ENCODE results near the gene ADAMTSL2.

ADAMTSL2 gene

DNA sequence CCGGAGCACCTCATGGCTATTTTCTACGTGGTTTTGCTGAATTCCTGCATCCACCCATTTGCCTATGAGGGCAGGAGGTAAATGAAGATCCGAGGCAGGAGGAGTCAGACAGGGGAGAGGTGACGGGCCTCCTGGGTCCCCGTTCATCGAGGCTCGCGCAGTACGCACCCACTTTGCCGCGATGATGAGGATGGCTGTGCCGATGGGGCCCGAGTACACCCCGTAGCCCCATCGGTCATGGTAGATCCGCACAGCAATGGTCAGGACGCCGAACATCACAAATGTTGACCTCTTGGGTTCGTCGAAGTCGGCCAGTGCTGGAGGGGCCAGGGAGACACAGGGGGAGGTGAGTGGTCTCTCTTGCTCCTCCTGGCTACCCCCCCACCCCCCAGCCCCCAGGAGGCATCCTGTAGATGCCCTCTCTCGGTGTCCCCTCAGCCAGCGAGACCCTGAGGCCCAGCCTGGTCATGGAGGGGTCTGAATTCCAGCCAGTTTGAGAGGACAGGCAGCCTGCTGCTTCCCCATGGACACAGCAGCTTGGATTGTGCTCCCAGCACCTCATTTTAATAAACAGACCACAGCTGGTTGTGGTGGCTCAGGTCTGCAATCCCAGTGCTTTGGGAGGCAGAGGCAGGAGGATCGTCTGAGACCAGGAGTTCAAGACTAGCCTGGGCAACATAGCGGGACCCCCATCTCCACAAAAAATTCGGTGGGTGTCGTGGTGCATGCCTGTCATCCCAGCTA lies 15.6 kb upstream of the ADAMTSL2 start:
- no peak for DNase-seq

DNA sequence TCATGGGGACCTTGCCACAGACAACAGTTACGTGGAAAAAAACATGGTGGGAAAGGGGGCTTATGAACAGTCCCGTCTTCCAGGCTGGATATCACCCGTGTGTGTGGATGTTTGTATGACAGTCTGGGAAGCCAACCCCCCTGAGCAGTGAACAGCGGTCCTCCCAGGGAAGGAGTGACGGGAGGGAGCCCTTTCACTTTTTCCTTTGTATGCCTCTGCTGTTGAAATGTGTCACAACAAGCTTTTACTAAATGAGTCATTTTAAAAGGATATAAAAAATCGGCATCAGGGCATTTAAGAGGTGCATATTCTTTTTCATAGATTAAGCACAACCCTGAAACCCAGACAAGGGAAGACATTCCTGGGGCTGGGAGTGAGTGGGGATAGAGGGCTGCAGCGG lies 14.8 kb upstream of the ADAMTSL2 start:
- DNase-seq: no peak

DNA sequence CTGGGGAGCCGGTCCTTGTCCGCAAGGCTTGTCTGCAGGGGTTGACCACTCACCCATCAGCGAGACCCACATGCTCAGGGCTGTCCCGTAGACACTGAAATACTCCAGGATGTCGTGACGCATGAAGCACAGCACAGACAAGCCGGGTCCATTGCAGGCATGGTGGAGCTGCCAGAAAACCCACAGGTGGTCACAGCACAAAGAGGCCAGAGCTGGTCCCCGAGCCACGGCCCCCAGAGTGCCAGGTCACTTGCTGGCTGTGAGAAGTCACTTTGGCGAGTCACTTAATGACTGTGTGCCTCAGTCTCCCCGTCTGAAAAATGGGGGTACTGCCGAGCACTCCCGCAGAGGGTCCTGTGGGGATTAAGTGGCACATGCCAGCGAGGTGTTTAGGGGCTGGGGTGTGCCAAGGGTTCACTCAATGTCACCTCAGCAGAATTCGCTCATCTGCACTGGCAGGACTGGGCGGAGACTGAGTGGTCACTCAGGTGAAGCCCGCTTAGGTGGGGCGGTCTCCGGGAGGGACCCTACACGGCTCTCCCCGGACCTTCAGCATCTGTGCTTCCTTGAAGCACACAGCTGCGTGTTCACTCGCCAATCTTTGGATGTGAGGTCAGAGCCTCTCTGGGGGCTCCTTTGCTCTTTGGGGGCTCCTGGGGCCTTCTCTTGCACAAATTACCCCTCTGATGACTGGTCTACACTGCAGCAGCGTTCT lies 14.2 kb upstream of the ADAMTSL2 start:
- DNase-seq: no peak

DNA sequence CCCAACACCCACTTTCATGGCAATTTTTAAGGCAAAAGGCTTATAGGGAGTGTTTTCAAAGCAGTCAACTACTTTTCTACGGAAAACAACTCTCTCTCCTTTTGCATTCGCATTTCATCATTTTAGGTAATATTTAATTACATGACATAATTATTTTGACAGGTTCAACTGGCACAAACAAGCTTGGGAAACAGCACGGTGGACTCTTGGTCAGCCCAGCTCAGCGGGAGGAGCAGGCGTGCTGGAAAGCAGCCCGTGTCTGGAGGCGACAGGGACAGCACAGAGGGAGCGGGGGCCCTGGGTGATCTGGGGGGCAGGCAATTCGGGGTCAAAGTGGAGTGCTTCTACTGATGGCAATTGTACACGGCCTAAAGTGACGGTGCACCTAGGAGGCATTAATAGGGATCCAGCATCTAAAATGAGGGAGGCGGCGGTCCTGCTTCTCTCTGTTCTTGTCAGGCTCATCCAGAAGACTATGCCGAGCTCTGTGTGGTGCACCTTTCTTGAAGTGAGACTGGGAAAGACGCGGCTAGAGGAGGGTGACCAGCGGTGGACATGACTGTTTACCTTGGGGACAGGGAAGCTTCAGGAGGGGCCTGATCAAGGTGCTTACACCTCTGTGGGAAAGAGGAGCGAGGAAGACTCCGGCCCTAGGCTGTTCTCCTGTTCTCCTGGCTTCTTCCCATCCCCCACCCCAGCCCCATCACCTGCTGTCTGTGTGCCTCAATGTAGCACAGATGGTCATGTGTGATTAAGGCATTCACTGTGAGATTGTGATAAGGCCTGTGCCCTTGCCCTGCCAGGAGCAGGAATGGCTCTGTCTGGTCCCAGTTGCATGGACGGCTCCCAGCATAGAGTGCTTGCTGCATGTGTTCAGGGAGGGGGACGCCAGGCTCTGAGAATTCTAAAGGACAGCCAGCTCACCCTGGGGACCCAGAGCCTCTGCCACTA lies 13.1 kb upstream of the ADAMTSL2 start:
- DNase-seq: no peak

DNA sequence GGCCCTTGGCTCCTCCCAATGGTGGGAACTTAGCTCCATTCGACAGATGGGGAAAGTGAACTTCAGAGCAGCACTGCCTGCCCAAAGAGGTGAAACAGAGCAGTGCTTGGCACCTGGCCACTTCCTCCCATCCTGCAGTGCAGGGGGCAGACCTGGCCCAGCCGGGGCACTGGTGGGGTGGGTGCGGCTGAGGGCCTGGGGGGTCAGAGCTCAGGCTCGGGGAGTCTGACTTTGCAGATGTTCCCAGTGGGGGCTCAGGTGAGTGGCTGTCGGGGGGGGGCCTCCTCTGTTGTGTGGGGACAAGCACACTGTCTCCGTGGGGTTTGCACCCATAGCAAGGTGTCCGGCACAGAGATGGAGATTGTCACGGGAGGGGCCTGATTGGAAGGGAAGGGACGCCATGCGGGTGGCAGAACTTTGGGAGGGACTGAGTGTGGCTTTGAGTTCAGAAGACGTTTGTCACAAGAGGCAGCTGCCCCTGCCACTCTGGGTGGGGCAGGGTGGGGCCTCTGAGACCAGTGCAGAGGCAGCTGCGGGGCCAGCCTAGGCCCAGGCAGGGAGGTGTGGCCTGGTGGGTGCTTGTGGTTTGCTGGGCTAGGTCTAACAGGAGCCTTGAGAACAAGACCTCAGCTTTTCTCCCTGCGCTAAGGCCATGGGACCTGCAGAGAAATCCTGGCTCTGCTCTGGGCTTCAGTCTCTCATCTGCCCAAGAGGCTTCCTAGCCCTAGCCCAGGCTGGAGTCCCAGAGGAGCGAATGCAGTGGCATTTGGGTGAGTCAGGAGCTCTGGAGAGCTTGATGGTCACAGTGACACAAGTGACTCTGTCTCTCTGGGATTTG lies 12.2 kb upstream of the ADAMTSL2 start:
- DNase-seq: peak; percentile 20

DNA sequence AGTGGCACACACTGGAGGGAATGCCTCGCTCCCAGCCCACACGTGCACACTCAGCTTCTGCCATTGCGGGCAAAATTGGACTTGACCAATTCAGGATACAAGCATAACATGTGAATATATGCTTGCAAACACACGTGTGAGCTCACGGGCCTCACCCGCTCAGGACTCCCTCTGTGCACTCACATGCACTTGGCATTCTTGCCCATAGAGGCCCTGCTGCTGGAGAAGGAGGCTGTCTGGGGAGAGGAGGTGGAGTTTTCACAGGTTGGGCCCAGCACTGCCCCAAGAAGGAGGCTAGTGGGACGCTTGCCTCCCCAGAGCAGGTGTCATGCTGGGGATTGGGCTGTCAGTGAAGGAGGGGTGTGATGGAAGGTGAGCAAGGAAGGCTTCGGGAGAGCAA lies 11.4 kb upstream of the ADAMTSL2 start:
- DNase-seq: no peak

DNA sequence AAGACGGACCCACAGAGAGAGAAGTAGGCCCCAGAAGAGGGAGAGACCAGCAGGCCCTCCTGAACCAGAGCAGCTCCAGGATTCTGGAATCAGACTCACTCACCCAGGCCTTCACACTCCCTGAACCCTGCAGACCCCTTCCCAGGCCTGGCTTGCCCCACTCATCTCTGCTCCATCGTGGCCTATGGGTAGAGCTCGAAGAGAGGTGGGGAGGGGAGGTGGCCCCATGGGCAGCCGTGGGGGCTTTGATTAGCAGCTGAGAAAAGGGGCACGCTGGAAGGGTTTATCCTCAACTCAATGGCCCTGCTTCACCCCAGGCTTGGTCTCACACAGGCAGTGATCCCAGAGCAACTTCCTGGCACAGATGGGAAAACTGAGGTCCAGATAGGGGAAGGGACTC lies 10.4 kb upstream of the ADAMTSL2 start:
- no peak for DNase-seq

DNA sequence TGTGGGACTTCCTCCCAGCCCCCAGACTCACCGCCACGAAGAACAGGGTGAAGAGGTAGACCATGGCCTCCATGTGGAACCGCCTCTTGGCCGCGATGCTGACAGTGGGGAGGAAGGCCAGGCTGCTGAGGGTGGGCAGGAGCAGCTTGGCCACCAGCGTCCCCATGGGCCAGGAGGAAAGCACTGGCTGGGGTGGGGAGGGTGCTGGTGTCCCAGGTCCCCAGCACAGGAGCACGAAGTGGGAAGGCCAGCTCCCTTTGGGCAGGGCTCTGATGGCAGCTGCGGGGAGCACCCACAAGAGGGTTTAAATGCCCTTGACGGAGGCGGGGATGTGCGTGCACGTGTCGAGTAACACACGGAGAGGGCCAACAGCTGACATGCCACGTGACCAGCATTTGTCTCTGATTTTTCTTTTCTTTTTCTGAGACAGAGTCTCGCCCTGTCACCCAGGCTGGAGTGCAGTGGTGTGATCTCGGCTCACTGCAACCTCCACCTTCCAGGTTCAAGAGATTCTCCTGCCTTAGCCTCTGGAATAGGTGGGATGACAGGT lies 9.8 kb upstream of the ADAMTSL2 start, which contains the start of gene MYMK:
MYMK (minus strand) TSS at position 281 of the 550 bp plus-strand sequence; CDS start at position 166, 115 bp downstream.
- no peak for DNase-seq

DNA sequence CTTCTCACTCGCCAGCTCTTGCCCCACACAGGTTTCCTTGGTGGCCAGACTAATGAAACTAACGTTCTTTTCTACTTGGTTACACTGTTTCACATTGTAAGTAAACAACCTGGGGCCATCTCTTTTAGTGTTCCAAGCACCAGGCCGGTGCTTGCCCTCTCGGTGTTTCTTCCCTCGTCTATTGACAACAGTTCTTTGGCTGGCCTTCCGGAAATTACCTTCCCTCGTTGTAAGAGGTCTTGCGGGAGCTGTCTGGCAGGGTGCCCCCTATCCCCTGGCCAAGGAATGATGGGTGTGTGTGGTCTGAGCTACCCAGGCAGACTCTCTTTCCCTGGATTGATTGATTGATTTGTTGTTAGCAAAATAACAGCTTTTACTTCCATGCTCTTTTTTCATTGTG lies 8.8 kb upstream of the ADAMTSL2 start:
- DNase-seq: no peak

DNA sequence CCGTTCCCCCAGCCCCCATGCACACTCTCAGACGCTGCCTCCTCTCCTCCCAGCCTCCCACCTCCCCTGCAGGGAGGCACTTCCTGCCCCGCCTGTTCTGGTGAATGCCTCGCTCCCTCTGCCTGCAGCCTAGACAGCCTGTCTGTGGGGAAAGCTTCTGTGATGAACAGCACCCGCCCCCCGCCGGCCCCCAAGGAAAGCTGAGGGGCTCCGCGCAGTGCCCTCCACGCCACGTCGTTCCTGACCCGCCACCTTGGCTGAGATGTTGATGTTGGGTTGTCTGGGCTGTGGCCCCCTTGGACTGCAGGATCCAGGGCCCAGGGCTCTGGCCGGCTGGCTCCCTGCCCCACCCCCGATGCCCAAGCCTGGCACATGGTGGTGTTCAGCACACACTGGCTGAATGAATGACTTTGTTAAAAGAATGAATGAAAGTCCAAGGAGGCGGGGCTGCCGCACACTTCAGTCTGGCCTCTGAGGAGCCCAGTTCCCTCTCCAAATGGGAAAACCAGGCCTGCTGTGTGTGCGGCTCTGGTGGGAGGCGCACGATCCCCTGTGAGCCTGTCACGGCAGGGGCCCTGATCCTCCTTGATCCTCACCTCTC lies 7.7 kb upstream of the ADAMTSL2 start:
- DNase-seq: no peak

DNA sequence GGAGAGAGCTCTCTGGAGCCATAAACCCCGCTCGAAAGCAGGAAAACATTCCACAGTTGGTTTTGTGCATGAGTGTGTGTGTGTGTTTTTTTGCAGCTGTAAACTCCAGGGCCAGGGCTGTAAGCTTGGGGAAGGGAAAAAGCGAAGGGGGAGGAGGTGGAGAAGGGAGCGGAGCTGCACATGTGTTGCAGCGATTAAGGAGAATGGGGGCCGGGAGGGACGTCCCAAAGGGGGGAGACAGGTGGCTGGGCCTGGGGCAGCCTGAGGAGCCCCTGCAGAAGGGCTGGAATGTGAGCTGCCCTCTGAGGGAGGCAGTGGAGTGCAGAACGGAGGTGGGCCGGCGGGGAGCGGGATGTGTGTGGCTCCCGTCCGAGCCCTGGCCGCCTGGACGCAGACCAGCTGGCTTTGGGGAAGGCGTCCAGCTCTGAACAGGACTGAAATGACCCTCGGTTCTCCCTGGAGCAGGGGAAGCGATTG lies 7.0 kb upstream of the ADAMTSL2 start:
- DNase-seq: no peak

DNA sequence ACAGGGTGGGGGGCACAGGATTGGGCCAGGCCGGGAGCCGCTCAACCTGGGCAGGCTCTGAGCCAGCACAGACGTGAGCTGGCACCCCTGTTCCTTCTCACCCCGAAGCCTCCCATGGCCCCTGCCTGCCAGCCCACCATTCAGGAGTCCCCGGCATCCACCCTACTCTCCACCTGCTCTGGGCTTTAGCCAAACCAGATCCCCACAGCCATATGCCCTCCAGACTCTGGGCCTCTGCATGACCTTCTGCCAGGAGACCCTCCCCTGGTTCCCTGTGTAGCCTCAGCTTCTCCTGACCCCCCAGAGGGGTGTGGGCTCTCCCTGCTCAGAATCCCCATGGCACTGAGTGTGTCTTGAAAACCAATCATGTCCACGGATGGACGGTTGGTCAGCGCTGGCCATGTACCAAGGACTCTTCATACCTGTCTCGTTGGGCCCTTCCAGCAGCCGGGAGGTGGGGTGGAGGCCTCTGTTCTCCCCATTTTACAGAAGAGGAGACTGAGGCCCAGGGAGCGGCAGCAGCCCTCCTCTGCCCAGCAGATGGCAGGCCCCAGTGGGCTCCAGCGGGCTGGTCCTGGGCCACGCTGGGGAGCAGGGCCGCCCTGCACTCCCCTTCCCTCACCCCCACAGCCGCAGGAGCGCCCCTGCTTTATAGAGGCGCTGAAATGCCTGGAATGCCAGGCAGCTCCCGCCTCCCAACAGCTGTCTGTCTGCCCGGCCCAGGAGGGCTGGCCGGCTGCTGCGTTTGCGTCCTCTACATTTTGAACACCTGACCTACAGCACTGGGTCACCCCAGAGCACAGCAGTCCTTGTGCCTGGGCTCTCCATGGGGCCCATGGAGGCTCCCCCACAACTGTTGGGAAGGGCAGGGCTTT lies 6.3 kb upstream of the ADAMTSL2 start:
- no peak for DNase-seq

DNA sequence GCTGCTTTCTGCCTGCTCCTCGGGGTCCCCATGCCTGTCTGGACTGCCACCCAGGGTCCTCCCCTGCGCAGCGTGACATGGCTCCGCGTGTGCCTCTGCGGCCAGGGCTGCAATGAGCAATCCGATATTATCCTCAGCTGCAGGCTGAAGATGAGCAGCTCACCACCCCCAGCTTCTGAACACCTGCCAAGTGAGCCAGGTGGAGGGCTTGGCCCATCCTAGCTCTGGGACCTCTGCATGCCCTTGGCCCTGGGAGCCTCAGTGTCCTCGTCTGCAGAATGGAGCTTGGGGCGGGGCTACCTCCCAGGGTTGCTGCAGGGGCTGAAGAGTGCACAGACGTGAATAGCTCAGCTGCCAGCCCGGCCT lies 5.6 kb upstream of the ADAMTSL2 start:
- DNase-seq: no peak

DNA sequence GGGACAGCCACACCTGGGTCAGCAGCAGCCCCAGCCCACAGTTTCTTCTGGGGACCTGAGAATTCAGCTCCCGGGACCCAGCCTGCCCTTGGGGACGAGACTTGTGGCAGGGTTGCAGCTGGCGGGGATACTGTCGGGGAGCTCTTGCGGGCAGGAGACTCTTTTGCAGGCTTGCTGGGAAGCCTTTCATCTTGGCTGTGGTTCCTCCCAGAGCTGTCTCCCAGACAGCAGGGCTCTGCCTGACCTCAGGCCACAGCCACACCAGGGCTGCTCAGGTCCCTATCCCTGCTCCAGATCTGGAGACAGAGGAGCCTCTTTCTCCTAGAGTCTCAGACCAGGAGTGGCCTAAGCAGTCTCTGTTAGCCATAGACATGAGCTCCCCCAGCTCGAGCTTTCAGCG lies 5.0 kb upstream of the ADAMTSL2 start:
- no peak for DNase-seq

DNA sequence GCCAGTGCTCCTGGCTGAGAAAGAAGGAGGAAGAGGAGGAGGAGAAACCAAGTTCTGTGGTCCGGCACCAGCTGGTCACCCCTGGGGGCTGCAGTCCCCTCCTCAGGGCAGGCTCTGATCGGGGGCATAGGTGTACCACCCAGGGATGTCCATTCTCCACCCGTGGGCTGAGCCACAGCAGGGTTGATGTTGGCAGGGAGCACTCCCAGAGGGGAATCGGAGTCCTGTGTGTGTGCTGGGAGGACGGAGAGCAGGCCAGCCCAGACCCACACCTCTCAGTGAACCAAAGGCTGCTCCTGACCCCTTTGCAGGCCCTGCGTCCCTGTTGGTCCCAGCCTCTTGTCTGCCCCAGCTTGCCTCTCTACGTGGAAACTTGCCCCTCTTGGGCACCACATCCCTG lies 4.6 kb upstream of the ADAMTSL2 start:
- DNase-seq: no peak

DNA sequence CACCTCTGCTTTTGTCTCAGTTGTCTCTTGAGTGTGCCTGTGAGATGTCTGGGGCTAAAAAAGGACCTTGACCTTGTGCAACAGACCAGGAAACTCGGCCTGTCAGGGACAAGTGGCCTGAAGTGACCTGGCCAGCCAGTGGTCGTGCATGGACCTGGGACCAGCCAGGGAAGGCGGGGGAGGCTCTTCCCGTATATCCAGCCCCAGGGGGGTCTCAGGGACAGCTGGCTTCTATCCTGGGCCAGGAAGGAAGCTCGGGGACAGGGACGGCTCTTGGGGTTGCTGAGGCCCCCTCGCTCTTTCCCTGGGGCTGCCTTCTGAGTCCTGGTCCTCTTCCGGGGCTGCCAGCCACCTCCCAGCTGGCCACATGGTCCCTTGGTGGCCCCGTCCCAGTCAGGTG lies 3.2 kb upstream of the ADAMTSL2 start:
- DNase-seq: no peak

DNA sequence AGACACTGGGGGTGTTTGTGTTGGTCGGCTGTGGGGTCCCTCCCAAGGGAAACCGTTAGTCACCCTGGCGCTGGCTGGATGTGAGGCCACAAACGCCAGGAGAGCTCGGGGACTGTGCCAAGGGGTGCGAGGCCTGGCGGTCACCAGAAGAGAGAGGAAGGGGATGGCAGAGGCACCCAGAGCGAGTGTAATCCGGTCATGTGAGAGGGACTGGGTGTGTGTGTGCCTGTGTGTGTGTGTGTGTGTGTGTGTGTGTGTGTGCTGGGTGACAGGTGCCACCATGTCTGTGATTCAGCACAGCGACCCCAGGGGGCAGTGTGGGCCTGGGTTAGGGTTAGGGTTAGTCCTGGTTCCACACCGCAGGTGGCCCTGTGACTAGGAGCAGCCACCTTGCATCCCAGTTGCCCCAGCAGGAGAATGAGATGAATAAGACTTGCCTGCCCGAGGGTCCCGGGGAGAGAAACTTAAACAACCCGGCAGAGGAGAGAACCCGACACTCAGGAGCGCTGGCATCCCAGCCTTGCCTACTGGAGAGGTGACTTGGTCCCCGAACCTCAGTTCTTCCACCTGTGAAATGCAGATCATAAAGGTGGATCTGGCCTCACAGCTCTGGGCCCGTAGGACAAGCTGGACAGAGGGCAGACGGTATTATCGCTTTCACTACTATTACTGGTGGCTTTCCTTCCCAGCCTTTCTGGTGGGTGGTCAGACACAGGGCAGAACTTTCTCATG lies 1.4 kb upstream of the ADAMTSL2 start:
- peak; percentile 22 for DNase-seq

DNA sequence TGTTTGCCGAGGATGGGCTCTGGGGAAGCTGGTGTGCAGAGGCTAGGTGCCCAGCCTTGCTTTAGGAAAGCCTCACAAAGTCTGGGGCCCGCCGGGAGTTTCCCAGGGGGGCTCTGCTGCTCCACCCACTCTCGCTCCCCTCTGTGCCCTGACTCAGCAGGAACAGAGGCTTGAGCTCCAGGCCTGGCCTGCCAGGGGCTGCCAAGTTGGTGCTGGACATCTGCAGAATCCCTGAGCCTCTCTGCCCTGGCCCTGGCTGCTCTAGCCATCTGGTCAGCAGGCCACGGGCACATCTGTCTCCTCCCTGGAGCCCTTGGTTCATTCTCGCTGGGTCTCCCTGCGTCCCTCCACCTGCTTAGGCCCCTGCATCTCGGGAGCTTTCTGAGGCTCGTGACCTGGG lies 647 bp upstream of the ADAMTSL2 start:
- no peak for DNase-seq

DNA sequence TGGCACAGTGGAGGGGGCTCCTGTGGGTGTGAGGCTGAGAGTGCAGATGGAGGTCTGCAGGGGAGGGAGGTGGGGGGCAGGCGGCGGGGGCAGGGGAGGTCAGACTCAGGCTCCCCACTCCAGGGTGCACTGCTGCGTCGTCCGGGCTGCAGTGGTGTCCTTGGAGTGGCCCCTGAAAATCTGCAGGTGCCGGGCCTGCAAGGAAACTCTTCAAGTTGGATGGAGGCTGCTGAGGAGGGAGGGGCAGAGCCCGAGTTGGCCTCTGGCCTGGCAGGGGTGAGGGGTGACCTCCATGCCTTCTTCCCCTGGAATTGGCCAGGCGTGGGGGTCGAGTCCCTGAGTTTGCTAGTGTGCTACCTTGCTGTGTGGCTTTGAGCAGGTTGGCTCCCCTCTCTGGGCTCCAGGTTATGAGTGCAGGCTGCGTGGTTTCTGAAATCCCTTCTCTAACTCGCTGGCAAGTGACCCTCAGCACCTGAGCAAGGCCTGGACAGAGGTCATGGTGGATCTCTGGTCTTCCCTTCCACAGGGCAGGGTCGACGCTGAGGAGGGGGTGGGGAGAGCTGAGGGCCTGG lies 888 bp downstream of the ADAMTSL2 start:
- DNase-seq: no peak

DNA sequence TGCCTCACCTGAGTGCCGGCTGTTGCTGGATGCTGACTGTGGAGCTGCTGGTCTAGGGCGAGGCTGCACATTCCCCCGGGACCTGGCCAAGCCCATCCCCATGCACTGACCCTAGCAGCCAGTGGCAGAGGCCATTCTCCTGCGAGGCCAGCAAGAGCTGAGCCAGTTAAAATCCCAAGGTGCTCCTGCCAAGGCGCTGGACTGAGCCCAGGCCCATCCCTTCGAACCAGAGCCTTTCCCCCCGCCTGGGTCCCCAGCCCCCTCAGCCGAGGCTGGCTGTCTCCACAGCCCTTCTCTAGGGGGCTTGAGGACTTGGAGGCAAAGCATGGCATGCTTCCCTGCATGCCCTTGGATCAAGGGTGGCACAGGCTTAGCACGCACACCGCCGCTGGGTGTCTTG lies 1.6 kb downstream of the ADAMTSL2 start:
- no peak for DNase-seq

Data from DMS79 (cell line).